ENCODE results near the gene EBNA1BP2.

- no peak for TF ChIP-seq CTCF (IDR thresholded peaks at IDR 0.05 in 2 of 3, conservative IDR thresholded peaks at IDR 0.05 in 1 of 3; ENCODE audit: control insufficient read depth in 2 of 3, extremely low read depth in 1 of 3, insufficient read depth in 1 of 3, low read depth in 3 of 3, low read length in 3 of 3)
- TF ChIP-seq ZNF687 (IDR thresholded peaks at IDR 0.05) = no peak
- no peak for TF ChIP-seq MAX (IDR thresholded peaks at IDR 0.05; ENCODE audit: low read depth, low read length)
- no peak for TF ChIP-seq EGR1 (IDR thresholded peaks at IDR 0.05; ENCODE audit: borderline replicate concordance in 1 of 2, low read depth in 2 of 2, low read length in 2 of 2)
- no peak for TF ChIP-seq CEBPB (IDR thresholded peaks at IDR 0.05; ENCODE audit: borderline replicate concordance in 1 of 2, low read depth in 2 of 2, low read length in 2 of 2)
- no peak for TF ChIP-seq EP300 (IDR thresholded peaks at IDR 0.05; ENCODE audit: borderline replicate concordance in 1 of 2, control insufficient read depth in 1 of 2, low read depth in 2 of 2, low read length in 2 of 2)
These were observed 12.9 kb upstream of the EBNA1BP2 start for GRCh38 chr1:43184995-43185394.
